Mucosa of descending colon (tissue), 3 donors: ENCODE measurements around the gene CTSZ. TPM values are rescaled to one million over a fixed set of nuclear protein-coding genes. Genes with fewer than 3 reads are reported as not detected.
"Not testable (repeated sequence)": the region's sequence is repeated elsewhere in the genome, so short reads cannot be mapped to it uniquely, and the experiment has no call there.

Experiments
- ATAC-seq: fragments of 200-7000 bp; cut with Tn5 transposase; one replicate; pipeline ENCODE4 v1.9.1; 2020; ENCODE audit warnings: mild to moderate bottlenecking, moderate library complexity
- DNase-seq, 3 donors: peaks; one replicate each; pipeline ENCODE4 v3.0.0-alpha.2; 2020
- H3K36me3 ChIP-seq: fragments of 200-600 bp; one replicate; pipeline ENCODE4 v1.8.0; 2021; ENCODE audit warnings: low read depth, mild to moderate bottlenecking
- H3K4me1 ChIP-seq: fragments of 200-600 bp; one replicate; pipeline ENCODE4 v1.8.0; 2021; ENCODE audit warnings: low read depth, mild to moderate bottlenecking
- H3K4me3 ChIP-seq: fragments of 200-600 bp; one replicate; pipeline ENCODE4 v1.8.0; 2021; ENCODE audit warnings: mild to moderate bottlenecking
- H3K9me3 ChIP-seq: fragments of 200-600 bp; one replicate; pipeline ENCODE4 v1.8.0; 2021; ENCODE audit warnings: mild to moderate bottlenecking
- CTCF ChIP-seq: fragments of 200-600 bp; IDR thresholded peaks from one replicate; pipeline ENCODE4 v1.8.0; 2022; ENCODE audit warnings: antibody characterized with exemption, mild to moderate bottlenecking
- intact Hi-C, 2 donors: fragments of 100-400 bp; cut with DNase I in 1 of 2; cut with micrococcal nuclease in 1 of 2; formaldehyde crosslinking; loops; one replicate each; pipeline versions ENCODE4 v1.11.0 to v1.11.1; 2022; cut with DNase I, micrococcal nuclease
- total RNA-seq, 3 donors: library from RNA; stranded (reverse); fragmentation: NEBNext Ultra II Directional in 2 of 3; extraction: Animal tissue kit (Norgen Biotek cat#: 25700) in 2 of 3; gene quantifications; one replicate each; pipeline versions ENCODE4 v1.2.1 to v1.2.4, GENCODE V29; 2021 to 2023
- donor health status: DM: no; HTN: no; CAD: no; lungs with moderate emphysema.
- donor health status: DM: no; HTN: no; CAD: no.
- donor health status: DM: no; HTN: yes; CAD: no.

The CTSZ gene
- total RNA-seq, 3 donors from 2014 or later, result 269 to 272 (median 271) TPM

GRCh38 chr20:59013031-59013951, 6.2 kb upstream of the CTSZ start:
- DNase-seq, result no peak
- H3K36me3 ChIP-seq, result no peaks in the 10 kb centered on the region
- no peaks in the 10 kb centered on the region for H3K4me1 ChIP-seq
- no peak for TF ChIP-seq CTCF
- ATAC-seq, result no peak
- intact Hi-C loops, result no loop called here
- no peak overlapping the region for H3K4me3 ChIP-seq
- H3K9me3 ChIP-seq, result no peaks in the 10 kb centered on the region

- H3K36me3 ChIP-seq, H3K4me3 ChIP-seq, intact Hi-C loops, H3K9me3 ChIP-seq, DNase-seq, H3K4me1 ChIP-seq, ATAC-seq: not testable (repeated sequence)
Observed at GRCh38 chr20:59011874-59012157, 4.8 kb upstream of the CTSZ start.

- no peaks in the 10 kb centered on the region for H3K9me3 ChIP-seq
- H3K36me3 ChIP-seq, result no peaks in the 10 kb centered on the region
- intact Hi-C loops, result no loop called here
- no peak for DNase-seq
- ATAC-seq, result no peak
- no peak for TF ChIP-seq CTCF
- no peak overlapping the region for H3K4me3 ChIP-seq
- H3K4me1 ChIP-seq, result peaks cover under 1% of the 10 kb centered on the region
Observed at GRCh38 chr20:59010995-59011873, 4.2 kb upstream of the CTSZ start.

- no peak overlapping the region for H3K4me3 ChIP-seq
- H3K36me3 ChIP-seq, result no peaks in the 10 kb centered on the region
- H3K9me3 ChIP-seq, result no peaks in the 10 kb centered on the region
- TF ChIP-seq CTCF, result no peak
- intact Hi-C loops, result no loop called here
- H3K4me1 ChIP-seq, result peaks cover 8% of the 10 kb centered on the region
- DNase-seq, result peak in 1 of 3 donors; percentile 59
- peak; percentile 19 for ATAC-seq
Observed at GRCh38 chr20:59010321-59010994, 3.4 kb upstream of the CTSZ start.

GRCh38 chr20:59008715-59009336, 1.8 kb upstream of the CTSZ start:
- Histone ChIP-seq H3K4me1 (peaks cover 24% of the 10 kb centered on the region), H3K9me3 (no peaks in the 10 kb centered on the region), H3K4me3 (no peak overlapping the region), H3K36me3 (no peaks in the 10 kb centered on the region)
- no peak for ATAC-seq
- no peak for DNase-seq
- intact Hi-C loops, result no loop called here
- no peak for TF ChIP-seq CTCF
